OCI-LY1 (cell line): ENCODE measurements around the gene AFTPH.
A peak's percentile ranks its signal among the peaks of the same experiment; 100 is the strongest.

Source experiments
- H2AFZ ChIP-seq: fragments of 200-600 bp; sonication (generic), shearing (Covaris generic); 2 replicates; pipeline ENCODE4 v1.6.0; 2014; ENCODE audit warnings: antibody characterized with exemption, mild to moderate bottlenecking, low read length
- H3F3A ChIP-seq: fragments of 200-600 bp; sonication (generic), shearing (Covaris generic); 2 replicates; pipeline ENCODE4 v1.6.0; 2014; ENCODE audit warnings: mild to moderate bottlenecking, antibody characterized with exemption, low read length, moderate library complexity; ENCODE audit not compliant: insufficient read depth
- H3K27ac ChIP-seq: fragments of 200-600 bp; sonication (generic); 2 replicates; pipeline ENCODE4 v1.5.1; 2014; ENCODE audit warnings: low read length, mixed run types, mild to moderate bottlenecking, low read depth; ENCODE audit not compliant: poor library complexity, severe bottlenecking
- H3K27me3 ChIP-seq: fragments of 200-600 bp; sonication (generic); 2 replicates; pipeline ENCODE4 v1.6.0; 2014; ENCODE audit warnings: antibody characterized with exemption, mild to moderate bottlenecking, low read length, moderate library complexity; ENCODE audit not compliant: insufficient read depth
- H3K36me3 ChIP-seq: fragments of 200-600 bp; sonication (generic); 2 replicates; pipeline ENCODE4 v1.6.1; 2014; ENCODE audit warnings: mild to moderate bottlenecking, antibody characterized with exemption, low read length, moderate library complexity, mixed read lengths; ENCODE audit not compliant: insufficient read depth
- H3K4me1 ChIP-seq: fragments of 200-600 bp; sonication (generic); 2 replicates; pipeline ENCODE4 v1.5.1; 2014; ENCODE audit warnings: mild to moderate bottlenecking, low read length, moderate library complexity; ENCODE audit not compliant: insufficient read depth, severe bottlenecking
- H3K4me2 ChIP-seq: fragments of 200-600 bp; sonication (generic), shearing (Covaris generic); 2 replicates; pipeline ENCODE4 v1.6.1; 2014; ENCODE audit warnings: low read length
- H3K4me3 ChIP-seq: fragments of 200-600 bp; sonication (generic); 2 replicates; pipeline ENCODE4 v1.5.1; 2014; ENCODE audit warnings: low read length, low read depth, mild to moderate bottlenecking, mixed read lengths; ENCODE audit not compliant: poor library complexity, severe bottlenecking
- H3K79me2 ChIP-seq: fragments of 200-600 bp; shearing (Covaris generic); 2 replicates; pipeline ENCODE4 v1.6.1; 2016; ENCODE audit warnings: mixed run types, low read length, mixed read lengths; ENCODE audit not compliant: insufficient read depth
- H3K9ac ChIP-seq: fragments of 200-600 bp; sonication (generic), shearing (Covaris generic); 2 replicates; pipeline ENCODE4 v1.6.1; 2014; ENCODE audit warnings: mild to moderate bottlenecking, low read length, mixed read lengths
- H3K9me2 ChIP-seq: fragments of 200-600 bp; sonication (generic), shearing (Covaris generic); 2 replicates; pipeline ENCODE4 v1.6.1; 2014; ENCODE audit warnings: low read depth, mild to moderate bottlenecking, low read length, mixed read lengths
- H3K9me3 ChIP-seq: fragments of 200-600 bp; shearing (Covaris generic); 2 replicates; pipeline ENCODE4 v1.6.1; 2014; ENCODE audit warnings: low read length, mixed read lengths
- H4K20me1 ChIP-seq: fragments of 200-600 bp; sonication (generic), shearing (Covaris generic); 2 replicates; pipeline ENCODE4 v1.6.0; 2016; ENCODE audit warnings: mild to moderate bottlenecking, low read length; ENCODE audit not compliant: insufficient read depth
- CTCF ChIP-seq: fragments of 200-600 bp; sonication (generic), shearing (Covaris generic); IDR thresholded peaks from 2 replicates; pipeline ENCODE4 v1.5.1; 2017; ENCODE audit warnings: mild to moderate bottlenecking, antibody characterized with exemption, low read length, moderate library complexity, mixed read lengths
- EZH2 ChIP-seq: fragments of 200-600 bp; sonication (generic), shearing (Covaris generic); IDR thresholded peaks from 2 replicates; pipeline ENCODE4 v1.8.0; 2017; ENCODE audit warnings: borderline replicate concordance, mixed run types, mild to moderate bottlenecking, antibody characterized with exemption, low read length, moderate library complexity, mixed read lengths

The AFTPH gene

GRCh38 chr2:64532030-64532429, 7.9 kb downstream of the AFTPH start:
- H3K4me2 ChIP-seq = no peak overlapping the region
- peaks cover 20% of the 10 kb centered on the region for H3K36me3 ChIP-seq
- H3F3A ChIP-seq = no peaks in the 10 kb centered on the region
- H3K27ac ChIP-seq = no peak overlapping the region
- no peaks in the 10 kb centered on the region for H3K27me3 ChIP-seq
- H2AFZ ChIP-seq = no peak overlapping the region
- peaks cover 39% of the 10 kb centered on the region for H3K4me1 ChIP-seq
- H3K4me3 ChIP-seq = no peak overlapping the region
- peaks cover 100% of the 10 kb centered on the region for H3K79me2 ChIP-seq
- no peaks in the 10 kb centered on the region for H4K20me1 ChIP-seq
- no peak overlapping the region for H3K9ac ChIP-seq
- TF ChIP-seq CTCF = no peak
- TF ChIP-seq EZH2 = no peak
- no peaks in the 10 kb centered on the region for H3K9me3 ChIP-seq
- H3K9me2 ChIP-seq = no peaks in the 10 kb centered on the region

- no peaks in the 10 kb centered on the region for H3F3A ChIP-seq
- H3K4me3 ChIP-seq = no peak overlapping the region
- TF ChIP-seq CTCF (no peak), EZH2 (no peak)
- no peaks in the 10 kb centered on the region for H3K9me3 ChIP-seq
- H3K36me3 ChIP-seq = peaks cover 13% of the 10 kb centered on the region; the same call in 1 of the 2 replicates
- no peaks in the 10 kb centered on the region for H4K20me1 ChIP-seq
- peaks cover 40% of the 10 kb centered on the region for H3K4me1 ChIP-seq
- H3K27me3 ChIP-seq = no peaks in the 10 kb centered on the region
- peak overlapping the region; percentile 35; the same call in 1 of the 2 replicates for H3K4me2 ChIP-seq
- H3K9me2 ChIP-seq = no peaks in the 10 kb centered on the region
- H3K9ac ChIP-seq = no peak overlapping the region
- no peak overlapping the region for H2AFZ ChIP-seq
- H3K27ac ChIP-seq = no peak overlapping the region
- H3K79me2 ChIP-seq = peaks cover 100% of the 10 kb centered on the region
Measured at GRCh38 chr2:64533882-64534281, 9.8 kb downstream of the AFTPH start.

GRCh38 chr2:64534363-64534762, 10.2 kb downstream of the AFTPH start:
- Histone ChIP-seq H3K4me1 (peaks cover 45% of the 10 kb centered on the region), H3F3A (no peaks in the 10 kb centered on the region), H3K36me3 (peaks cover 9% of the 10 kb centered on the region; the same call in 1 of the 2 replicates), H4K20me1 (no peaks in the 10 kb centered on the region), H3K4me3 (no peak overlapping the region), H3K9me3 (no peaks in the 10 kb centered on the region), H3K4me2 (peak overlapping the region; percentile 35; the same call in 1 of the 2 replicates), H3K27ac (no peak overlapping the region), H2AFZ (no peak overlapping the region), H3K9ac (no peak overlapping the region), H3K9me2 (no peaks in the 10 kb centered on the region), H3K27me3 (no peaks in the 10 kb centered on the region), H3K79me2 (peaks cover 100% of the 10 kb centered on the region)
- TF ChIP-seq CTCF = no peak
- no peak for TF ChIP-seq EZH2
